Vagina (tissue), 2 donors: ENCODE results near the gene SETBP1. TPM values are rescaled to one million over a fixed set of nuclear protein-coding genes. Genes with fewer than 3 reads are reported as not detected.

Experiments
- DNase-seq, 2 donors: peaks; one replicate each; pipeline ENCODE4 v3.0.0-alpha.2; 2017; ENCODE audit errors: extremely low spot score in 2 of 2
- H3K27ac ChIP-seq: fragments of 200-600 bp; sonication (generic); one replicate; pipeline ENCODE4 v1.5.1; 2019
- H3K27me3 ChIP-seq: fragments of 200-600 bp; sonication (generic); one replicate; pipeline ENCODE4 v1.5.1; 2019
- H3K36me3 ChIP-seq, 2 donors: fragments of 200-600 bp; sonication (generic); one replicate each; pipeline ENCODE4 v1.5.1; 2017 to 2019
- H3K4me1 ChIP-seq: fragments of 200-600 bp; sonication (generic); one replicate; pipeline ENCODE4 v1.5.1; 2019
- H3K4me3 ChIP-seq, 2 donors: fragments of 200-600 bp; sonication (generic); 1 replicate in 1 of 2; 2 replicates in 1 of 2; pipeline ENCODE4 v1.5.1; 2016 to 2019
- H3K9me3 ChIP-seq: fragments of 200-600 bp; sonication (generic); one replicate; pipeline ENCODE4 v1.5.1; 2019
- CTCF ChIP-seq, 3 experiments: fragments of 450-650 bp in 2 of 3; fragments of 200-600 bp in 1 of 3; sonication (generic) in 1 of 3; IDR thresholded peaks; one replicate each; pipeline ENCODE4 v1.5.1; 2017 to 2019; ENCODE audit warnings: antibody characterized with exemption in 3 of 3, mild to moderate bottlenecking in 2 of 3, moderate library complexity in 2 of 3
- POLR2A ChIP-seq, 2 donors: fragments of 450-650 bp; IDR thresholded peaks; one replicate each; pipeline ENCODE4 v1.6.1; 2017; ENCODE audit warnings: antibody characterized with exemption in 2 of 2, mild to moderate bottlenecking in 2 of 2, moderate library complexity in 2 of 2
- POLR2AphosphoS5 ChIP-seq, 2 donors: sonication (generic); formaldehyde crosslinking; IDR thresholded peaks; one replicate each; pipeline ENCODE4 v1.9.0; 2017; ENCODE audit warnings: antibody characterized with exemption in 2 of 2, mild to moderate bottlenecking in 2 of 2, low read depth in 1 of 2; ENCODE audit not compliant: insufficient read depth in 1 of 2
- intact Hi-C: fragments of 100-400 bp; cut with DNase I; formaldehyde crosslinking; loops from one replicate; pipeline ENCODE4 v1.15.1; 2023
- total RNA-seq: library from RNA; depleted of rRNA; stranded (reverse); fragments of >200 nt; gene quantifications from one replicate; pipeline ENCODE4 v1.2.3, GENCODE V29; 2016

The SETBP1 gene
- total RNA-seq, 1 donor from 2014 or later: 38.1 TPM

- TF ChIP-seq POLR2AphosphoS5 (IDR thresholded peaks at IDR 0.05; ENCODE audit: insufficient read depth in 1 of 2, low read depth in 1 of 2) (no peak), CTCF (IDR thresholded peaks at IDR 0.05) (no peak), POLR2A (IDR thresholded peaks at IDR 0.05) (no peak)
- H3K27ac ChIP-seq: no peak overlapping the region
- DNase-seq: no peak
- intact Hi-C loops: no loop called here
- H3K9me3 ChIP-seq: no peaks in the 10 kb centered on the region
- peaks cover 0 to 3% of the 10 kb centered on the region in 2 donors for H3K36me3 ChIP-seq
- H3K27me3 ChIP-seq: no peaks in the 10 kb centered on the region
- H3K4me1 ChIP-seq: no peaks in the 10 kb centered on the region
- no peak overlapping the region for H3K4me3 ChIP-seq
Measured at GRCh38 chr18:45066886-45067285, 386.2 kb downstream of the SETBP1 start.

- H3K9me3 ChIP-seq: no peaks in the 10 kb centered on the region
- H3K4me1 ChIP-seq: no peaks in the 10 kb centered on the region
- H3K4me3 ChIP-seq: no peak overlapping the region
- no peak overlapping the region for H3K27ac ChIP-seq
- TF ChIP-seq POLR2A (IDR thresholded peaks at IDR 0.05): no peak
- no peak for TF ChIP-seq POLR2AphosphoS5 (IDR thresholded peaks at IDR 0.05; ENCODE audit: insufficient read depth in 1 of 2, low read depth in 1 of 2)
- no peak for TF ChIP-seq CTCF (IDR thresholded peaks at IDR 0.05)
- no peak for DNase-seq
- intact Hi-C loops: no loop called here
- no peaks in the 10 kb centered on the region for H3K36me3 ChIP-seq
- no peaks in the 10 kb centered on the region for H3K27me3 ChIP-seq
Measured at GRCh38 chr18:45068400-45069094, 387.9 kb downstream of the SETBP1 start.

- Histone ChIP-seq H3K27me3 (no peaks in the 10 kb centered on the region), H3K36me3 (no peaks in the 10 kb centered on the region), H3K9me3 (no peaks in the 10 kb centered on the region), H3K4me3 (no peak overlapping the region), H3K4me1 (no peaks in the 10 kb centered on the region), H3K27ac (no peak overlapping the region)
- intact Hi-C loops: no loop called here
- no peak for DNase-seq
- TF ChIP-seq POLR2A (IDR thresholded peaks at IDR 0.05): no peak
- no peak for TF ChIP-seq POLR2AphosphoS5 (IDR thresholded peaks at IDR 0.05; ENCODE audit: insufficient read depth in 1 of 2, low read depth in 1 of 2)
- TF ChIP-seq CTCF (IDR thresholded peaks at IDR 0.05): no peak
Measured at GRCh38 chr18:45069546-45069945, 388.9 kb downstream of the SETBP1 start.

GRCh38 chr18:45071956-45072355, 391.3 kb downstream of the SETBP1 start:
- DNase-seq: no peak
- intact Hi-C loops: no loop called here
- no peak overlapping the region for H3K27ac ChIP-seq
- no peaks in the 10 kb centered on the region for H3K27me3 ChIP-seq
- no peak overlapping the region for H3K4me3 ChIP-seq
- no peaks in the 10 kb centered on the region for H3K4me1 ChIP-seq
- H3K9me3 ChIP-seq: no peaks in the 10 kb centered on the region
- TF ChIP-seq POLR2A (IDR thresholded peaks at IDR 0.05) (no peak), POLR2AphosphoS5 (IDR thresholded peaks at IDR 0.05; ENCODE audit: insufficient read depth in 1 of 2, low read depth in 1 of 2) (no peak), CTCF (IDR thresholded peaks at IDR 0.05) (no peak)
- no peaks in the 10 kb centered on the region for H3K36me3 ChIP-seq

- Histone ChIP-seq H3K4me1 (no peaks in the 10 kb centered on the region), H3K27me3 (no peaks in the 10 kb centered on the region), H3K9me3 (no peaks in the 10 kb centered on the region), H3K36me3 (no peaks in the 10 kb centered on the region), H3K4me3 (no peak overlapping the region), H3K27ac (no peak overlapping the region)
- intact Hi-C loops: no loop called here
- no peak for DNase-seq
- TF ChIP-seq POLR2AphosphoS5 (IDR thresholded peaks at IDR 0.05; ENCODE audit: insufficient read depth in 1 of 2, low read depth in 1 of 2) (no peak), CTCF (IDR thresholded peaks at IDR 0.05) (no peak), POLR2A (IDR thresholded peaks at IDR 0.05) (no peak)
Measured at GRCh38 chr18:45073556-45073955, 392.9 kb downstream of the SETBP1 start.
